ENCODE data around the gene ATP2C2.

DNA sequence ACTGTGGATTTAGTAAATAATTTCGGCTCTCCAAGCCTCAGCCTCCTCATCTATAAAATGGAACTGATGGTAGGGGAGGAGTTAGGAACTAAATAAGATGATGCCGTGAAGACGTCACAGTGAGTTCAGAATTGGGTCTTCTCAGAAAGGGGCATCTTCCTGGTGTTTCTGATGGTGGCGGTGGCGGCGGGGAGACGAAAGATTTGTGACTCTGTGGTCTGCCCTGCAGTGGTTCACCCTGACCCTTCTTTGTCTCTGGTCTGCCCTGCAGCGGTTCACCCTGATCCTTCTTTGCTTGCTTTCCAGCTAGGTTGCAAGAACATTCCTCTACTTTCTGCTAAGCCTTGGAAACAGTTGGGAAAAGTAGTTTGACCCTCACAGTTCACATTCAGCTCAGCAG is 39.3 kb upstream of the ATP2C2 start:
- TF ChIP-seq CTCF (IDR thresholded peaks at IDR 0.05): no peak
- TF ChIP-seq EZH2 (IDR thresholded peaks at IDR 0.05; ENCODE audit: borderline replicate concordance, insufficient read depth, low read depth, low read length, poor library complexity, severe bottlenecking): no peak

Data from B cell (primary cell).